HG03175 (cell line): ENCODE data around the gene PLCL2.
"Not testable (repeated sequence)": the region's sequence is repeated elsewhere in the genome, so short reads cannot be mapped to it uniquely, and the experiment has no call there.

ENCODE experiments used
- ATAC-seq: cut with Tn5 transposase; IDR thresholded peaks from one replicate; pipeline ENCODE4 v1.9.1; 2021; ENCODE audit warnings: mild to moderate bottlenecking, moderate library complexity; ENCODE audit not compliant: unreplicated experiment

Gene PLCL2

GRCh38 chr3:17110660-17111396 lies 226.1 kb downstream of the PLCL2 start:
- no peak for ATAC-seq

GRCh38 chr3:17111586-17111985 lies 226.8 kb downstream of the PLCL2 start:
- no peak for ATAC-seq

GRCh38 chr3:17115186-17115585 lies 230.4 kb downstream of the PLCL2 start:
- ATAC-seq, result no peak

- ATAC-seq, result no peak
Measured at GRCh38 chr3:17116007-17116600, 231.3 kb downstream of the PLCL2 start.

GRCh38 chr3:17118771-17119170 lies 234.0 kb downstream of the PLCL2 start:
- no peak for ATAC-seq

GRCh38 chr3:17119201-17120072 lies 234.7 kb downstream of the PLCL2 start:
- ATAC-seq, result no peak

GRCh38 chr3:17120115-17120514 lies 235.4 kb downstream of the PLCL2 start:
- ATAC-seq, result no peak

- ATAC-seq, result no peak
Measured at GRCh38 chr3:17121336-17121735, 236.6 kb downstream of the PLCL2 start.

GRCh38 chr3:17122758-17123157 lies 238.0 kb downstream of the PLCL2 start:
- ATAC-seq, result no peak

- ATAC-seq, result no peak
Measured at GRCh38 chr3:17125738-17126442, 241.1 kb downstream of the PLCL2 start.

- ATAC-seq, result not testable (repeated sequence)
Measured at GRCh38 chr3:17128671-17129070, 243.9 kb downstream of the PLCL2 start.

- no peak for ATAC-seq
Measured at GRCh38 chr3:17129556-17129955, 244.8 kb downstream of the PLCL2 start.

GRCh38 chr3:17130956-17131355 lies 246.2 kb downstream of the PLCL2 start:
- ATAC-seq, result no peak

GRCh38 chr3:17132286-17133115 lies 247.7 kb downstream of the PLCL2 start:
- no peak for ATAC-seq

GRCh38 chr3:17133632-17134545 lies 249.1 kb downstream of the PLCL2 start:
- no peak for ATAC-seq

- ATAC-seq, result no peak
Measured at GRCh38 chr3:17135696-17136095, 250.9 kb downstream of the PLCL2 start.

- ATAC-seq, result no peak
Measured at GRCh38 chr3:17136136-17136721, 251.5 kb downstream of the PLCL2 start.

- no peak for ATAC-seq
Measured at GRCh38 chr3:17137321-17137826, 252.6 kb downstream of the PLCL2 start.
